GM21825 (cell line): ENCODE results near the gene IL13RA2.

ENCODE experiments used
- ATAC-seq: cut with Tn5 transposase; IDR thresholded peaks from one replicate; pipeline ENCODE4 v1.9.1; 2021; ENCODE audit warnings: mild to moderate bottlenecking, moderate library complexity; ENCODE audit not compliant: unreplicated experiment

Gene IL13RA2

GRCh38 chrX:114999906-115000305 is 17.5 kb downstream of the IL13RA2 start:
- ATAC-seq: no peak

- ATAC-seq: no peak
These were observed 19.6 kb downstream of the IL13RA2 start for GRCh38 chrX:114997779-114998178.

GRCh38 chrX:114985967-114986592 is 31.3 kb downstream of the IL13RA2 start:
- no peak for ATAC-seq

- no peak for ATAC-seq
These were observed 41.1 kb downstream of the IL13RA2 start for GRCh38 chrX:114976292-114976691.

- no peak for ATAC-seq
These were observed 44.4 kb downstream of the IL13RA2 start for GRCh38 chrX:114973013-114973412.

- ATAC-seq: no peak
These were observed 46.6 kb downstream of the IL13RA2 start for GRCh38 chrX:114970806-114971205.

- ATAC-seq: no peak
These were observed 53.0 kb downstream of the IL13RA2 start for GRCh38 chrX:114964374-114964773.

- ATAC-seq: no peak
These were observed 55.2 kb downstream of the IL13RA2 start for GRCh38 chrX:114962209-114962608.

- no peak for ATAC-seq
These were observed 57.7 kb downstream of the IL13RA2 start for GRCh38 chrX:114959729-114960128.
